Measurements from ENCODE around the gene ARCN1.

The ARCN1 gene

GRCh38 chr11:118536726-118537125 lies 35.5 kb upstream of the ARCN1 start:
- no peak overlapping the region for H3K4me2 ChIP-seq (ENCODE audit: insufficient read depth, low read length)
- no peak overlapping the region for H3K4me3 ChIP-seq (ENCODE audit: low read depth in 1 of 2, low read length in 2 of 2)
- no peaks in the 10 kb centered on the region for H3K79me2 ChIP-seq (ENCODE audit: insufficient read depth, low read length)
- no peaks in the 10 kb centered on the region for H3K27me3 ChIP-seq (ENCODE audit: insufficient read depth, low read length, poor library complexity)
- ATAC-seq (ENCODE audit: insufficient read depth, low read depth): no peak
- TF ChIP-seq CTCF (IDR thresholded peaks at IDR 0.05; ENCODE audit: borderline replicate concordance, extremely low read depth, low read length, poor library complexity, severe bottlenecking) (no peak), EZH2 (IDR thresholded peaks at IDR 0.05; ENCODE audit: borderline replicate concordance, low read depth, low read length, severe bottlenecking) (no peak)
- no peak overlapping the region for H2AFZ ChIP-seq (ENCODE audit: low read depth, low read length)
- no peaks in the 10 kb centered on the region for H3K9me3 ChIP-seq (ENCODE audit: insufficient read depth, low read length, severe bottlenecking)
- H3K27ac ChIP-seq (ENCODE audit: low read length): no peak overlapping the region
- H4K20me1 ChIP-seq (ENCODE audit: insufficient read depth, low read length): no peaks in the 10 kb centered on the region
- no peaks in the 10 kb centered on the region for H3K36me3 ChIP-seq (ENCODE audit: insufficient read depth, low read length)
- H3K4me1 ChIP-seq (ENCODE audit: insufficient read depth, low read length): peaks cover 5% of the 10 kb centered on the region
- H3K9ac ChIP-seq (ENCODE audit: low read depth, low read length): no peak overlapping the region
- no peak for DNase-seq

GRCh38 chr11:118537409-118537980 lies 34.7 kb upstream of the ARCN1 start:
- TF ChIP-seq EZH2 (IDR thresholded peaks at IDR 0.05; ENCODE audit: borderline replicate concordance, low read depth, low read length, severe bottlenecking): no peak
- TF ChIP-seq CTCF (IDR thresholded peaks at IDR 0.05; ENCODE audit: borderline replicate concordance, extremely low read depth, low read length, poor library complexity, severe bottlenecking): no peak
- Histone ChIP-seq H3K79me2 (ENCODE audit: insufficient read depth, low read length) (no peaks in the 10 kb centered on the region), H3K27ac (ENCODE audit: low read length) (no peak overlapping the region), H3K4me2 (ENCODE audit: insufficient read depth, low read length) (no peak overlapping the region), H2AFZ (ENCODE audit: low read depth, low read length) (no peak overlapping the region), H3K9me3 (ENCODE audit: insufficient read depth, low read length, severe bottlenecking) (no peaks in the 10 kb centered on the region), H3K4me1 (ENCODE audit: insufficient read depth, low read length) (no peaks in the 10 kb centered on the region), H3K36me3 (ENCODE audit: insufficient read depth, low read length) (no peaks in the 10 kb centered on the region), H3K4me3 (ENCODE audit: low read depth in 1 of 2, low read length in 2 of 2) (no peak overlapping the region), H3K9ac (ENCODE audit: low read depth, low read length) (no peak overlapping the region), H3K27me3 (ENCODE audit: insufficient read depth, low read length, poor library complexity) (no peaks in the 10 kb centered on the region), H4K20me1 (ENCODE audit: insufficient read depth, low read length) (no peaks in the 10 kb centered on the region)
- ATAC-seq (ENCODE audit: insufficient read depth, low read depth) (no peak), DNase-seq (no peak)

GRCh38 chr11:118544010-118544646 lies 28.1 kb upstream of the ARCN1 start:
- H3K4me3 ChIP-seq (ENCODE audit: low read depth in 1 of 2, low read length in 2 of 2): no peak overlapping the region
- no peak overlapping the region for H3K9ac ChIP-seq (ENCODE audit: low read depth, low read length)
- H3K36me3 ChIP-seq (ENCODE audit: insufficient read depth, low read length): peaks cover 8% of the 10 kb centered on the region; the same call in 1 of the 2 replicates
- H3K4me2 ChIP-seq (ENCODE audit: insufficient read depth, low read length): no peak overlapping the region
- H3K79me2 ChIP-seq (ENCODE audit: insufficient read depth, low read length): no peaks in the 10 kb centered on the region
- no peaks in the 10 kb centered on the region for H3K27me3 ChIP-seq (ENCODE audit: insufficient read depth, low read length, poor library complexity)
- no peak overlapping the region for H2AFZ ChIP-seq (ENCODE audit: low read depth, low read length)
- ATAC-seq (ENCODE audit: insufficient read depth, low read depth) (no peak), DNase-seq (no peak)
- H3K27ac ChIP-seq (ENCODE audit: low read length): no peak overlapping the region
- TF ChIP-seq CTCF (IDR thresholded peaks at IDR 0.05; ENCODE audit: borderline replicate concordance, extremely low read depth, low read length, poor library complexity, severe bottlenecking): no peak
- TF ChIP-seq EZH2 (IDR thresholded peaks at IDR 0.05; ENCODE audit: borderline replicate concordance, low read depth, low read length, severe bottlenecking): no peak
- H3K9me3 ChIP-seq (ENCODE audit: insufficient read depth, low read length, severe bottlenecking): no peaks in the 10 kb centered on the region
- no peaks in the 10 kb centered on the region for H4K20me1 ChIP-seq (ENCODE audit: insufficient read depth, low read length)
- H3K4me1 ChIP-seq (ENCODE audit: insufficient read depth, low read length): no peaks in the 10 kb centered on the region

Data from DND-41 (cell line).